ENCODE measurements around the gene FREM3. TPM values are rescaled to one million over a fixed set of nuclear protein-coding genes. Genes with fewer than 3 reads are reported as not detected.
"Not testable (repeated sequence)": the region's sequence is repeated elsewhere in the genome, so short reads cannot be mapped to it uniquely, and the experiment has no call there.

Gene FREM3
- total RNA-seq, 1 donor from 2014 or later = 0.56 TPM

DNA sequence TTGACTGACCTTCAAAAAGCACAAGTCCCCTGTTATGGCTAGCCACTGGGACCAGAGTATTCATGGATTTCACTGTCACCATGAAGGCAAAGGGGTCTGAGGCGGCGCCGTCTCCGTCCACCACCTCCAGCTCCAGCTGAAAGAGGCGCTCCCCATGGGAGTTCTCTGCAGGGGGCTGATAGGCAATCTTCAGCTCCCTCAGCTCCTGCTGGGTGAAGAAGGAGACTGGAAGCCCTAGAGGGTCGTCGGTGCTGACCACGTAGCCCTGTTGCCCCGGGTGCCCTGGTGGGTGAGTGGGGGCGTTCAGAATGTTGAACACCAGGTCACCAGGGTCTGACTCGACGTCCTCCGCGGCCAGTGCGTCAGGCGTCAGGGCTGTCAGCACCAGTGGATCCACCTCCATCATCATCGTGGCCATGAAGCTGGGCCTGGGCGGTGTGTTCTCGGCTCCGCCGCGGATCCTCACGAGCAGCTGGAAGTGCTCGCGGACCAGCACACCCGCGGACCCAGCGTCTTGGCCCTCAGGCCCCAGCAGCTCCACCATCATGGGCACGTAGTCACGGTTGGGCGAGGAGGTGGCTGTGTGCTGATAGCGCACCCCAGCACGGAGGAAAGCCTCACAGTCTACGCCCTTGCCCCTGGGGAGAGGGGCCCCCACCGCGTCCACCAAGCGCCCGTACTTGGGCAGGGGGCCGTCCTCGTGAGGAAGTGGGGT is 987 bp downstream of the FREM3 start:
- H3K27ac Mint-ChIP-seq (ENCODE audit: unreplicated experiment) = no peak overlapping the region
- DNase-seq (ENCODE audit: low spot score) = no peak
- peaks cover 8% of the 10 kb centered on the region for H3K4me1 Mint-ChIP-seq (ENCODE audit: unreplicated experiment)
- peaks cover 5% of the 10 kb centered on the region for H3K36me3 Mint-ChIP-seq (ENCODE audit: low read depth, unreplicated experiment)
- no peak overlapping the region for H3K4me3 Mint-ChIP-seq (ENCODE audit: unreplicated experiment)
- peaks cover 21% of the 10 kb centered on the region for H3K27me3 Mint-ChIP-seq (ENCODE audit: unreplicated experiment)
- TF ChIP-seq, protein P1, sequence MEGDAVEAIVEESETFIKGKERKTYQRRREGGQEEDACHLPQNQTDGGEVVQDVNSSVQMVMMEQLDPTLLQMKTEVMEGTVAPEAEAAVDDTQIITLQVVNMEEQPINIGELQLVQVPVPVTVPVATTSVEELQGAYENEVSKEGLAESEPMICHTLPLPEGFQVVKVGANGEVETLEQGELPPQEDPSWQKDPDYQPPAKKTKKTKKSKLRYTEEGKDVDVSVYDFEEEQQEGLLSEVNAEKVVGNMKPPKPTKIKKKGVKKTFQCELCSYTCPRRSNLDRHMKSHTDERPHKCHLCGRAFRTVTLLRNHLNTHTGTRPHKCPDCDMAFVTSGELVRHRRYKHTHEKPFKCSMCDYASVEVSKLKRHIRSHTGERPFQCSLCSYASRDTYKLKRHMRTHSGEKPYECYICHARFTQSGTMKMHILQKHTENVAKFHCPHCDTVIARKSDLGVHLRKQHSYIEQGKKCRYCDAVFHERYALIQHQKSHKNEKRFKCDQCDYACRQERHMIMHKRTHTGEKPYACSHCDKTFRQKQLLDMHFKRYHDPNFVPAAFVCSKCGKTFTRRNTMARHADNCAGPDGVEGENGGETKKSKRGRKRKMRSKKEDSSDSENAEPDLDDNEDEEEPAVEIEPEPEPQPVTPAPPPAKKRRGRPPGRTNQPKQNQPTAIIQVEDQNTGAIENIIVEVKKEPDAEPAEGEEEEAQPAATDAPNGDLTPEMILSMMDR (IDR thresholded peaks at IDR 0.05; ENCODE audit: unreplicated experiment) = no peak
- H3K9me3 Mint-ChIP-seq (ENCODE audit: unreplicated experiment) = no peaks in the 10 kb centered on the region

DNA sequence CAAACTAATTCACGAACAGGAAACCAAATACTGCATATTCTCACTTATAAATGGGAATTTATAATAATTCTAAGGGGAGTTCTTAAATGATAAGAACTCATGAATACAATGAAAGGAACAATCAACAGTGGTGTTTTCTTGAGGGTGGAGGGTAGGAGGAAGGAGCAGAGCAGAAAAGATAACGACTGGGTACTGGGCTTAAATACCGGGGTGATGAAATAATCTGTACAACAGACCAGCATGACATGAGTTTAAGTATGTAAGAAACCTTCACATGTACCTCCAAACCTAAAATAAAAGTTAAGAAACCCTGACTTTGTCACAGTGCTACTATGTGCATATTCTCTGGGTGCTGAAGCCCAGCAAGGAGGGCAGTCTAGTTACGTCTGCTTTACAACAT is 6.6 kb downstream of the FREM3 start:
- Mint-ChIP-seq H3K27me3 (ENCODE audit: unreplicated experiment) (peaks cover 8% of the 10 kb centered on the region), H3K4me1 (ENCODE audit: unreplicated experiment) (peaks cover 3% of the 10 kb centered on the region), H3K36me3 (ENCODE audit: low read depth, unreplicated experiment) (peaks cover 5% of the 10 kb centered on the region), H3K4me3 (ENCODE audit: unreplicated experiment) (no peak overlapping the region), H3K27ac (ENCODE audit: unreplicated experiment) (no peak overlapping the region), H3K9me3 (ENCODE audit: unreplicated experiment) (no peaks in the 10 kb centered on the region)
- no peak for DNase-seq (ENCODE audit: low spot score)
- TF ChIP-seq, protein P1 (IDR thresholded peaks at IDR 0.05; ENCODE audit: unreplicated experiment) = no peak

DNA sequence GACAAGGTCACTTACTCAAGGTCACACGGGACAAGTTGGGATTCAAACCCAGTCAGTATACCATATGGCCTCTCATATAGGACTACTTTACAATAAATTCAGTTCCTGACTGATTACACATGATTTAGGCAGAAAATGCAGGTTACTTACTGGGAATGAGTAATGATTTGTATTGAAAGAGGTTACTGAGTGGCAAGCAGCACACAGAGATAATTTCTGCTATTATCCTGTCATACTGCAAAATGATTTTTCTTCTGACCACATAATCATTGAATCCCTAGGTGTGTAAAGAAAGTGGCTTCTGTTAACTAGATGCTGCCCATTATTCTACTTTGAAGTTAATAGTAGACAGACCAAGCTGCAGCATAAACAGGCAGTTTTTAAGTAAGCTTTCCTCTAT is 8.2 kb downstream of the FREM3 start:
- Mint-ChIP-seq H3K27ac (ENCODE audit: unreplicated experiment) (no peak overlapping the region), H3K9me3 (ENCODE audit: unreplicated experiment) (no peaks in the 10 kb centered on the region), H3K36me3 (ENCODE audit: low read depth, unreplicated experiment) (no peaks in the 10 kb centered on the region), H3K4me1 (ENCODE audit: unreplicated experiment) (peaks cover 3% of the 10 kb centered on the region), H3K27me3 (ENCODE audit: unreplicated experiment) (peaks cover 1% of the 10 kb centered on the region), H3K4me3 (ENCODE audit: unreplicated experiment) (no peak overlapping the region)
- DNase-seq (ENCODE audit: low spot score) = no peak
- TF ChIP-seq, protein P1 (IDR thresholded peaks at IDR 0.05; ENCODE audit: unreplicated experiment) = no peak

DNA sequence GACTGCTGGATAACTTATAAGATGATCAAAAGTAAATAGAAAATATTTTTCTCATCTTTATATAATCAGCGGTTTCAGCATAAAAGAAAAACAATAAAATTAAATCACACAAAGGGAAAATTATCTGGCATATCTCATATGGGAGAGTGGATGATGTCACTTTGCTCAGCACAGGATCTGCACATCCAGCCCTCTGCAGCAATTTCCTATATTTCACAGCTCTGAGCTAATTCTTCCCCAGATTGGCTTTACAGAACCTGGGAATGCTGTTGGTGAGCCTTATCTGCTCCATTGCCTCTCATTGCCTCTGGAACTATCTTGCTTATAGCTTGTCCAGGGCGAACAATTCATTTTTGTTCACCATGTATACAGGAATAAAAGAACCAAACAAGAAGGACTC is 21.0 kb downstream of the FREM3 start:
- DNase-seq (ENCODE audit: low spot score) = no peak
- Mint-ChIP-seq H3K4me1 (ENCODE audit: unreplicated experiment) (no peaks in the 10 kb centered on the region), H3K27ac (ENCODE audit: unreplicated experiment) (no peak overlapping the region), H3K27me3 (ENCODE audit: unreplicated experiment) (no peaks in the 10 kb centered on the region), H3K4me3 (ENCODE audit: unreplicated experiment) (no peak overlapping the region), H3K36me3 (ENCODE audit: low read depth, unreplicated experiment) (peaks cover 4% of the 10 kb centered on the region), H3K9me3 (ENCODE audit: unreplicated experiment) (peaks cover 7% of the 10 kb centered on the region)
- TF ChIP-seq, protein P1 (IDR thresholded peaks at IDR 0.05; ENCODE audit: unreplicated experiment) = no peak

DNA sequence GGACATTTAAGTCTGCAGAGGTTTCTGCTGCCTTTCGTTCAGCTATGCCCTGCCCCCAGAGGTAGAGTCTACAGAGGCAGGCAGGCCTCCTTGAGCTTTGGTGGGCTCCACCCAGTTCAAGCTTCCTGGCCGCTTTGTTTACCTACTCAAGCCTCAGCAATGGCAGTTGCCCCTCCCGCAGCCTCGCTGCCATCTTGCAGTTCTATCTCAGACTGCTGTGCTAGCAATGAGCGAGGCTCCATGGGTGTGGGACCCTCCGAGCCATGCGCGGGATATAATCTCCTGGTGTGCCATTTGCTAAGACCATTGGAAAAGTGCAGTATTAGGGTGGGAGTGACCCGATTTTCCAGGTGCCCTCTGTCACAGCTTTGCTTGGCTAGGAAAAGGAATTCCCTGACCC is 26.8 kb downstream of the FREM3 start:
- not testable (repeated sequence) for H3K4me3 Mint-ChIP-seq (ENCODE audit: unreplicated experiment); H3K4me1 Mint-ChIP-seq (ENCODE audit: unreplicated experiment); H3K9me3 Mint-ChIP-seq (ENCODE audit: unreplicated experiment); H3K36me3 Mint-ChIP-seq (ENCODE audit: low read depth, unreplicated experiment); H3K27ac Mint-ChIP-seq (ENCODE audit: unreplicated experiment); DNase-seq (ENCODE audit: low spot score); H3K27me3 Mint-ChIP-seq (ENCODE audit: unreplicated experiment)
